Effector CD4-positive, alpha-beta T cell (primary cell): ENCODE measurements around the gene MARCHF5.
"Not testable (repeated sequence)": the region's sequence is repeated elsewhere in the genome, so short reads cannot be mapped to it uniquely, and the experiment has no call there.

ENCODE experiments used
- DNase-seq: peaks from one replicate; pipeline ENCODE4 v3.0.0-alpha.2; 2020

The MARCHF5 gene

DNA sequence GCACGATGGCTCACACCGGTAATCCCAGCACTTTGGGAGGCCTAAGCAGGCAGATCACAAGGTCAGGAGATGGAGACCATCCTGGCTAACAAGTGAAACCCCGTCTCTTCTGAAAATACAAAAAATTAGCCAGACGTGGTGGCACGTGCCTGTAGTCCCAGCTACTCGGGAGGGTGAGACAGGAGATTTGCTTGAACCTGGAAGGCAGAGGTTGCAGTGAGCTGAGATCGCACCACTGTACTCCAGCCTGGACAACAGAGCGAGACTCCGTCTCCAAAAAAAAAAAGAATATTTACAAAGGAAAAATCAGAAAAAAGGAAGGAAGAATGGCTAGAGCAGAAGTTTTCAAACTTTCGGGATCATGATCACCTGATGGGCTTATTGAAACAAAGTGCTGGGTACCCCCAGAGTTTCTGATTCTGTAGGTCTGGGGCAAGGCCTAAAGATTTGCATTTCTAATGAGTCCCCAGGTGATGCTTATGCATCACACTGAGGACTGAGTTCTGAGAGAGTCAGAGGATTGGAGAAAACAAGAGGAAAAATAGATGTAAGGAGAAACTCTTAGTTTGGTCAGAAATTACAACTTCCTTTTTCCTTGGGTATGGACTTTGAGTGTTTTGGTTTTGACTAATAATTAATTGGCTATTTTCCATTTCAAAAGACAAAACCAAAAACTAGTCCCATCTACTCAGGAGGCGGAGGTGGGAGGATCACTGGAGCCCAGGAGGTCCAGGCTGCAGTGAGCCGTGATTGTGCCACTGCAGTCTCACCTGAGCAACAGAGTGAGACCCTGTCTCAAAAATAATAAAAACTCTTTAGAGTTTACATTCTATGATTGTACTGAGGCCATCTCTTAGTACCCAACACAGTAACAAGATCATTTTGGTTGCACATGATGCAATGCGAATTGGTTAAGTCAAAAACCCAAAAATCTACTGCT is 14.4 kb downstream of the MARCHF5 start:
- DNase-seq, result no peak

DNA sequence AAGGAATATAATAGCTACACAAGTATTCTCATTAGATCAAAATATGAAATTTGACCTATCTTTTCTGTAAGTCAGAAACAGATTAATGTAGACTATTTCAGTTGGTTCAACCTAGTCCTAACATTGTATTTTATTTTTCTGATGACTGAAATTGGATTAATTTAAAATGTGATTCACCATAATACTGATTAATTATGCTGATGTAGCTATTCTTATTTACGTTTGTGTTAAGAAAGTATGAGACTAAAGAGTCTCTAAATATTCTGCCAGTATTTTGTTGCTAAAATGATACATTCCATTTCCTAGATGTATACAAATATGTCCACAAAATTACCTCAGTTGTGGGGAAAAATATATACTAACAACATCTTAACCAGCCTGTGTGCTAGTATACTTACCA is 18.3 kb downstream of the MARCHF5 start:
- no peak for DNase-seq

DNA sequence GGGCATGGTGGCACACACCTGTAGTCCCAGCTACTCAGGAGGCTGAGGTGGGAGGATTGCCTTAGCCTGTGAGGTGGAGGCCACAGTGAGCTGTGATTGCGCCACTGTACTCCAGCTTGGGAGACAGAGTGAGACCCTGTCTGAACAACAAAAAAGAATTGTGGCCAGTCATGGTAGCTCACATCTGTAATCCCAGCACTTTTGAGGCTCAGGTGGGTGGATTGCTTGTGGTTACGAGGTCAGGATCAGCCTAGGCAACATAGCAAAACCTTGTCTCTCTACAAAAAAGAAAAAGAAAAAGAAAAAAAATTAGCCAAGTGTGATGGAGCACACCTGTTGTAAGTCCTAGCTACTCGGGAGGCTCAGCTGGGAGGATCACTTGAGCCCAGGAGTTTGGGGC is 22.8 kb downstream of the MARCHF5 start:
- DNase-seq, result no peak

DNA sequence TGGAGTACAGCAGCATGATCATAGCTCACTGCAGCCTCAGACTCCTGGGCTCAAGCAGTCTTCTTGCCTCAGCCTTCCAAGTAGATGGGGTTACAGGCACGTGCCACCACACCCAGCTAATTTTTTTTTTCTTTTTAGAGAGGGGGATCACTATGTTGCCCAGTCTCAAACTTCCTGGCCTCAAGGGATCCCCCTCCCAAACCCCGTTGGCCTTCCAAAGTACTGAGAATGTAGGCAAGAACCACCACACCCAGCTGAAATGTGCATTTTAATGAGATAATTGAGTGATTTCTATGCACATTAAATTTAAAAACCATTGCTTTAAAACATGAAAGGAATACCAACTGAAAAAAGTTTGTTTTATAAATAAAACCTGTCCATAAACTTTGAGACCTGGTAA is 25.6 kb downstream of the MARCHF5 start:
- no peak for DNase-seq

DNA sequence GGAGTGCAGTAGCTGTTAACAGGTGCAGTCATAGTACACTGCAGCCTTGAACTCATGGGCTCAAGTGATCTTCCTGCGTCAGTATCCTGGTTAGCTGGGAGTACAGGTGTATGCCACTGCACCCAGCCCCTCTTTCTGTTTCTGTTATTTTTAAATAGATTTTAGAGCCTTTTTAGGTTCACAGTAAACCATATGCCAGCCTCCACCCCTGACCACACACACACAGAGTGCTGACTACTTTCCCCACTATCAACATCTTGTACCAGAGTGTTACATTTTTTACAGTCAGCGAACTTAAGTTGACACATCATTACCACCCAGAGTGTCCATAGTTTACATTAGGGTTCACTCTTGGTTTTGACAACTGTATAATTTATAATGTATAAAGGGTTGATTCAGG is 32.1 kb downstream of the MARCHF5 start:
- no peak for DNase-seq

DNA sequence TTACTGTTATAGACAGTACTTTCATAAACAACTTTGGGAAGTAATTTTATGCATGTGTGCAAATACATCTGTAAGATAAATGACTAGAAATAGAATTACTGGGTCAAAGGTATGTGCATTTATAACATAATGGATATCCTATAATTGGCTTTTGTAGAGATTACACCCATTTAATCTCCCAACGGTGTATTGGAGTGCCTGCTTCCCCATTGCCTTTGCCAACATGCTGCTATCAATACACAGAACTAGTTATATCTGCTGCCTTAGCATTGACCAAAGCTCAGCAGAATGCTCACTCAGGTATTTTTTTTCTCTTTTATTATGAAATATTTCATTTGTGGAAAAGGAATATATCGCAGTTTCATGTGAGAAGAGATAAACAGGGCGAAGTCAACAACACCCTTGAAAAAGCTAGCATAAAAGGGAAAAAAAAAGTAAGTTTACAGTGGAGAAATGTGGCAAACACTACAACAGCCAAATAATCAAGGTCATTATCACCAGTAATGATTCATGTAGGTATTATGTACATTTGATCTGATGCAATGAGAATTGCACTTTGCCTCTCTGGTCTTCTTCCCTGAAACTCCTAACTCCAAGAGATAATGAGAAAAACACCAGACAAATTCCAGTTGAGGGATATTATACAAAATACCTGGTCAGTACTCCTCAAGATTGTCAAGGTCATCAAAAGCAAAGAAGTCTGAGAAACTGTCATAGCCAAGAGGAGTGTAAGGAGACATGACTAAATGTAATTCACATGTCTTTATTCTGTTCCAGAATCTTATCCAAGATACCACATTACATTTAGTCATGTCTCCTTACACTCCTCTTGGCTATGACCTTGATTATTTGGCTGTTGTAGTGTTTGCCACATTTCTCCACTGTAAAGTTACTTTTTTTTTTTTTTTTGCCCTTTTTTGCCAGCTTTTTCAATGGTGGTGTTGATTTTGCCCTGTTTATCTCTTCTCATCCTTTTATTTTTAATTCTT is 36.8 kb downstream of the MARCHF5 start:
- no peak for DNase-seq

DNA sequence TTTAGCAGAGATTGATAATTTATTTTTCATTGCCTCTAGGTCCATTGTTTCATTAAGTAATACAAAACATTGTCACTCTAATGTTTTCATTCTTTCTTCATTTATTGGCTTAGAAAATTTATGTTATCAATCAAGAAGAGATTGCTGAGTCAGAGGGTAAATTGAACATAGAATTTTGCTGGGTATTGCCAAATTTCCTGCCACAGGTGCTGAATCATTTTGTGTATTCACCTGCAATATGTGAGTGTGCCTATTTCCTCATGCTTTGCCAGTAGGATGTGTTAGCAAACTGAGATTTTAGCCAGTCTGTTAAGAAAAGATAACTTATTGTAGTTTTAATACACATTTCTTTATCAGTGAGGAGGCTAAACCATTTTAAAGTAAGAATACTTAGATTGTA is 38.0 kb downstream of the MARCHF5 start:
- DNase-seq, result no peak

DNA sequence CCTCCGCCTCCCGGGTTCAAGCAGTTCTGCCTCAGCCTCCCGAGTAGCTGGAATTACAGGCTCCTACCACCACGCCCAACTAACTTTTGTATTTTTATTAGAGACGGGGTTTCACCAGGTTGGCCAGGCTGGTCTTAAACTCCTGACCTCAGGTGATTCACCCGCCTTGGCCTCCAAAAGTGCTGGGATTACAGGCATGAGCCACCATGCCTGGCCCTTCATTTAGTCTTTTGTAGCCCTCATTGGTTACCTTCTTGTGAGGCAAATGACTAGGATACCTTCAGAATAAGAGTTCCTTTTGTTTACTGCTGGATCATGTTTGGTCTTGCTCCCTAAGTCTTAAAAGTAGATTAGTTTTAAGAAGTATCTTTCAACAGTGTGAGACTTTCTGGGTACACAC is 39.0 kb downstream of the MARCHF5 start:
- DNase-seq, result not testable (repeated sequence)

DNA sequence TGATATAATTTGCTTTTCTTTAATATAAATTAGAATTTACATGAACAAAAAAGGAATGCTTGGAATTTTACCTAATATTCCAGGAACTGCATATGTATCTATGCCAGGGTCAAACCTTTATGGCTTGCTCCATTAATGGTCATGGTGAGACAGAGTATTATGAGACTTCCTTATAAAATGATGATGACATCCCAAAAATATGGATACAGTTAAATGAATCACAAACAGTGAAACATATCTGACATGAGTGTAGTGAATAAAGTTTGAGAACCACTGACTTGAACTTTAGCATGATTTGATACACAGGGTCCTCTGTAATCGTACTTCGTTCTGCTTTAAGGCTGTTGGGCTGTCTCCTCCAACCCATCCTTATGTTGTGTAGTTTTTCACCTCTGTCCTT is 51.8 kb downstream of the MARCHF5 start:
- no peak for DNase-seq

DNA sequence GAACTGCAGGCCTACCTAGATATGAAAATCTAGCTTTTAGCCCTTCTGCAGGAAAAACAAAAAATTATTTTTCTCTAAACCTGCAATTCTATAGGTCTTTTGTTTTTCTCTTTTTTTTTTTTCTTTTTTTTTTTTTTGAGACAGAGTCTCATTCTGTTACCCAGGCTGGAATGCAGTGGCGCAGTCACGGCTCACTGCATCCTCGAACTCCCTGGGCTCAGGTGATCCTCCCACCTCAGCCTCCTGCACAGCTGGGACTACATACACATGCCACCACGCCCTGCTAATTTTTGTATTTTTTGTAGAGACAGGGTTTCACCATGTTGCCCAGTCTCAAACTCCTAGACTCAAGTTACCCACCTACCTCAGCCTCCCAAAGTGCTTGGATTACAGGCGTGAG is 54.6 kb downstream of the MARCHF5 start:
- DNase-seq, result not testable (repeated sequence)

DNA sequence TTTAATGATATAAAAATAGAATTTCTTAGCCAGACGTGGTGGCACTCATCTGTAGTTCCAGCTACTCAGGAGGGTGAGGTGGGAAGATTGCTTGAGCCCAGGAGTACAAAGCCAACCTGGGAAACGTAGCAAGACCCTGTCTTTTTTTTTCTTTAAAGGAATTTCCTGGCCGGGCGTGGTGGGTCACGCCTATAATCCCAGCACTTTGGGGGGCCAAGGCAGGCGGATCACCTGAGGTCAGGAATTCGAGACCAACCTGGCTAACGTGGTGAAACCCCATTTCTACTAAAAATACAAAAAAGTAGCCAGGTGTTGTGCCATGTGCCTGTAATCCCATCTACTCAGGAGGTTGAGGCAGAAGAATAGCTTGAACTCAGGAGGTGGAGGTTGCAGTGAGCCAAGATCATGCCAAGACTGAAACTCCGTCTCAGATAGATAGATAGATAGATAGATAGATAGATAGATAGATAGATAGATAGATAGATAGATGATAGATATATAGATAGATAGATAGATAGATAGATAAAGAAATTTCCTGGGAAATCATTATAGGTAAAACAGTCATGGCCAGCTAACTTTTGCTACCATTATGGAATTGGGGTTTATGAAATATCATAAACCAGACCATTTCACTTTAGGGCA is 56.2 kb downstream of the MARCHF5 start:
- not testable (repeated sequence) for DNase-seq

DNA sequence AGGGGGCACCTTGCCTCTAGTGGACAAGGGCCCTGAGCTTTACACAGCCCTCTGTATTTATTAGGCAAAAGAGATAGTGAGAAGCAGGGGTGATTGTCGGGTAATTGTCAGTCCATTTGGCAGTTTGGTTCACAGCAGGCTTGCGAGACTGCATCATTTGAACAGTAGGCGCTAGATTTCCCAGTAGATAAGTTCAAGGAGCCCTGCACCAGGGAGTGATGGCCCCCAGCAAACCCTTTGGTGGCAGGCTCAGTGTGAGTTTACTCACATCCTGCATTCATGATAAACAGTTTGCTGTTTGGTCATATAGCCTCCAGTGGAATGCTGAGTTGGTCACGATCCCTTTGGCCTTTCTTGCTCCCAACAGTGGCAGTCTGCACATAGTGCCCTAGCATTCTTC is 59.4 kb downstream of the MARCHF5 start:
- no peak for DNase-seq

DNA sequence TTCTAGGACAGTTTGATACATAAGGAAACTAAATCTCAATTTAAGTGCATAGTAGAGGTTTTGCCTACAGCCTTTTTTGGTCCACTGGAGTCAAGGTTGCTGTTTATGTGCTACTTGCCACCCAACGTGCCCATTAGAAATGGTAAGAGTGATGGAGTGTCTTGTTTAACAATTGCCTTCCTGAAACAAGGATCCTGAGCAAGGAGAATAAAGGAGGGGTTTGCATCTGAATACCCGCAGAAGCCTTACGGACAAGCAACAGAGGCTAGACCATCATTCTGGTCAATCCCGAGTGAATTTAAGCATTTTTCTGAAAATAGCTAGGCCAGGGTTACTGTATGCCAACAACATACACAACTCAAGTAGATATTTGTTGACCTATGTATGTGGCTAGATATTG is 63.6 kb downstream of the MARCHF5 start:
- DNase-seq, result no peak

DNA sequence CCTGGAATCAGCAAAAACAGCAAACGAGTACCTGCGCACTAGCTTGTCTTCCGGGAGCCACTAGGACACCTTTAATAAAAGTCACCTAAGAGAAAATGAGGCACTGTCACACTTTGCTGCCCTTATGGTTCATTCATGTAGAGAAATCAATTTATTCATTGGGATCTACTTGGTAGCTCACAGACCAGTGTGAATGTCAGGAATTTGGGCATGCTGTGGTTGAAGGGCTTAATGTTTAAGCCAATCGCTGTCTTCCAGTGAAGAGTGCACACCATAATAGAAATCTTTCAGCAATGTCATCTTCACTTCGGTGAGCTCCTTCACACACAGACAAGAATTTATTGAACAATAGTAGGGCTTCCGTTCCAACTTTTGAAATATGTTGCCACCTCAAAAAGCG is 65.1 kb downstream of the MARCHF5 start:
- no peak for DNase-seq

DNA sequence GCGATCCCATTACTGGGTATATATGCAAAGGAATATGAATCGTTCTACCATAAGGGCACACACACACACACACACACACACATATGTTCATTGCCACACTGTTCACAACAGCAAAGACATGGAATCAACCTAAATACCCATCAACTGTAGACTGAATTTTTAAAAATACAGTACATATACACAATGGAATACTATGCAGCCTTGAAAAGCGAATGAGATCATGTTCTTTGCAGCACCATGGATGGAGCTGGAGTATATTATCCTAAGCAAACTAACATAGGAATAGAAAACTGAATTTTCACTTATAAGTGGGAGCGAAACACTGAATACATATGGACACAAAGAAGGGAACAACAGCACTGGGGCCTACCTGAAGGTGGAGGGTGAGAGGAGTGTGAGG is 72.5 kb downstream of the MARCHF5 start:
- no peak for DNase-seq

DNA sequence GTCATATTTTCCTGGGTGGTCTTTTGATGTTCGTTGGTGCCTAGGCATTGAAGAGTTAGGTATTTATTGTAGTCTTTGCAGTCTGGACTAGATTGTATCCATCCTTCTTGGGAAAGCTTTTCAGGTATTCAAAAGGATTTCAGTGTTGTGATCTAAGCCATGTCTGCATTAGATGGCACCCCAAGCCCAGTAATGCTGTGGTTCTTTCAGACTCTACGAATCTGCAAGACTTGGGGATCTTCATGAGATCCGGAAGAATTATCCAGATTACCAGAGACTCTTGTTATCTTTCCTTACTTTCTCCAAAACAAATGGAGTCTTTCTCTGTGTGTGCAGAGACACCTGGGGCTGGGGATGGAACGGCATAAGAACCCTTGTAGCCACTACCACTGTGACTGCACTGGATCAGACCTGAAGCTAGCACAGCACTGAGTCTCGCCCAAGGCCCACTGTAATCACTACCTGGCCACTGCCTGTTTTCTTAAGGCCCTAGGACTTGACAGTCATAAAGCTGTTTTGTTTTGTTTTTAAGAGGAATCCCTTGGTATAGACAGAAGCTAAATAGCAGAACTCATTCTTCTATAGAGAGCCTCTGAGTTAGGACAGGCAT is 75.5 kb downstream of the MARCHF5 start:
- no peak for DNase-seq

DNA sequence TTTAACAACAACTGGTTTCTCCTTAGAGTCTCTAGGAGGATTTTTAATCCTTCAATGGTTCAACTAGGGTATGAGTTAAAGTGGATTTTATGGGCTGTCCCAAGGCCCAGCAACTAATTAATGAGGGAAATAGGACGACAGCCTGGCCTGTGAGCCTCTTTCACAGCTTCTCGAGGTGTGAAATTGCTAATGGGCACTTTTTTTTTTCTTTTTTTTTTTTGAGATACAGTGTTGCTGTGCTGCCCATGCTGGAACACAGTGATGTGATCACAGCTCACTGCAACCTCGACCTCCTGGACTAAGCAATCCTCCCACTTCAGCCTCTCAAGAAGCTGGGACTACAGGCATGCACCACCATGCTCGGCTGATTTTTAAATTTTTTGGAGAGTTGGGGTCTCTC is 87.0 kb downstream of the MARCHF5 start:
- no peak for DNase-seq

DNA sequence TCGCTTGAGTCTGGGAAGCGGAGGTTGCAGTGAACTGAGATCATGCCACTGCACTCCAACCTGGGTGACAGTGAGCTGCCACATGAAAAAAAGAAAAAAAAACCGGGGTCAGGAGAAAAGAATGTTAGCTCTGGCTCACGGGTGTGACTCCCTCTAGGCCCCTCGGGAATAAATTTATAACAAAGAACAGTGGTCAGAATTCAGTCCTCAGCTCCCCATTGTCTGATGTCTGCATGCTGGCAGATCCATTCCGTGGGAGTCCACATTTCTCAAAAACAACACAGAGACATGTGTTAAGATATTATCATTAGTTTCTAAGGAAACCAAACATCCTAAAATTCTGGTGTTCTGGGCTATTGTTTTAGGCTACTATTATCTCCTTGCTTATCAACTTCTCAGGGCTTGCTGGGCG is 90.6 kb downstream of the MARCHF5 start:
- no peak for DNase-seq

DNA sequence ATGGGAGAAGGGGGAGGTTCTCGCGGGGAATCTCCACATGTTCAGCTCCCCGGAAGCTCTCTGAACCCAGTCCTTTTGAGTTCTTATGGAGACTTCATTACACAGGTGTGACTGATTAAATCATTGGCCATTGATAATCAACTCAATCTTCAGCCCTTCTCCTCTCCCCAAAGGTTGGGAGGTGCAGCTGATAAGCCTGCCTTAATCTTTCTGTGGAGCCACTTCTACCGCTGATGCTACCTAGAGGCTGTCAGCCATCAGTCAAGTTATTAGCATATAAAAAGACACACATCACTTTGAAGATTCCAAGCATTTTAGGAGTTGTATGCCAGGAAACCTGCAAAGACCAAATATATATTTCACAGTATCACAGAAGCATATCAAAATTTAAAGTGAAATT is 91.7 kb downstream of the MARCHF5 start:
- DNase-seq, result no peak

DNA sequence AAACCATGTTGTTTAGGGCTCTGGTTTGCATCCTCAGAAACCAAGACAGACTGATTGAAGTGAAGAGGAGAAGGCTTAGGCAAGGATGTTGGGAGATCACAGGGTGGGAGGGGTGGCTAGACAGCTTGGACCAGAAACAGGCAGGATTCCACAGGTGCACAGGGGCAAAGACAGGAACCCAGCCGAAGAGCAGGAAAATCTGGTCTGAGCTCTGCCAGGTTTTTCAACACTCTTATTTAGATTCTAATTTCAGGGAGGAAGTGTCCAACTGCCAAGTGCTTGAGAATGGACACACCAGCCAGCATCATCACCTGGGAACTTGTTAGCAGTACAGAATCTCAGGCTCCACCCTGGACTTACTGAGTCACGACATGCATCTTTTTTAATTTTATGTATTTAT is 93.8 kb downstream of the MARCHF5 start:
- DNase-seq, result no peak

DNA sequence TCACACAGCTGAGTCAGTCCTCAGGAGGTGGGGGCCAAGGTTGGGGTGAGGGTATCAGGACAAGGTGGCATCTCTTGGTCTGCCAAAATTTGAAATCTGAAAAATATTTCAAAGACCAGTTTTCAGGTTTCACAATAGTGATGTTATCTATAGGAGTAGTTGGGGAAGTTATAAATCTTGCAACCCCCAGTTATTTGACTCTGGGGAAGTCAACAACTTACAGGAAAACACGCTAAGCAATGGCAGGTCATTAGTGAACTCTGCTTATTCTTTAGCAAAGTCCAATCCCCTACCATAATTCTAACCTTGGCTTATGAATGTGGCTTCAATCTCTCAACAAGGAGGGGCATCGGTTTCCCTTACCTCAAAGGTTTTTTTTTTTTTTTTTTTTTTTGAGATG is 94.9 kb downstream of the MARCHF5 start:
- no peak for DNase-seq

DNA sequence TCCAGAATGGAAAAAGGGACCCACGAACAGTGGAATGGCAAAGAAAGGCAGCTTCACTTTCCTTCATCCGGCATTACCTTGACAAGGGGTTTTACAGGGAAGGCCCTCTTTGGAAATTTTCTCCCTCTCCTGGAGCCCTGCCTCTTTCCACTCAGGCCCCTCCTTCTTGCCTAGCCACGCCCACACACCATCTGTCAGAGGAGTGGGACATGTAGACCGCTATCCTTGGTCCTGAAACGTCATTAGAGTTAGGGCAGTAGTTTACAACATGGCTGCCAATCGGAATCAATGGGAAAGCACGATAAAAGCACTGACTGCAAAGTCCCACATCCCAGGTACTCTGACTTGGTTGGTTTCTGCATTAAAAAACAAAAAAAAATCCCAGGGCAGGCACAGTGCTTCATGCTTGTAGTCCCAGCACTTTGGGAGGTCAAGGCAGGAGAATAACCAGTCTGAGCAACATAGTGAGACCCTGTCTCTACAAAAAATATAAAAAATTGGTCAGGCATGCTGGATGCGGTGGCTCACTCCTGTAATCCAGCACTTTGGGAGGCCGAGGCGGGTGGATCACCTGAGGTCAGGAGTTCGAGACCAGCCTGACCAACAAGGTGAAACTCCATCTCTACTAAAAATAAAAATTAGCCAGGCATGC is 96.4 kb downstream of the MARCHF5 start:
- no peak for DNase-seq
